HG02610 (cell line): ENCODE data around the gene GPR137B.
A peak's percentile ranks its signal among the peaks of the same experiment; 100 is the strongest.

Experiments
- ATAC-seq: cut with Tn5 transposase; IDR thresholded peaks from one replicate; pipeline ENCODE4 v1.9.1; 2021; ENCODE audit warnings: mild to moderate bottlenecking, moderate library complexity; ENCODE audit not compliant: unreplicated experiment

GPR137B gene

DNA sequence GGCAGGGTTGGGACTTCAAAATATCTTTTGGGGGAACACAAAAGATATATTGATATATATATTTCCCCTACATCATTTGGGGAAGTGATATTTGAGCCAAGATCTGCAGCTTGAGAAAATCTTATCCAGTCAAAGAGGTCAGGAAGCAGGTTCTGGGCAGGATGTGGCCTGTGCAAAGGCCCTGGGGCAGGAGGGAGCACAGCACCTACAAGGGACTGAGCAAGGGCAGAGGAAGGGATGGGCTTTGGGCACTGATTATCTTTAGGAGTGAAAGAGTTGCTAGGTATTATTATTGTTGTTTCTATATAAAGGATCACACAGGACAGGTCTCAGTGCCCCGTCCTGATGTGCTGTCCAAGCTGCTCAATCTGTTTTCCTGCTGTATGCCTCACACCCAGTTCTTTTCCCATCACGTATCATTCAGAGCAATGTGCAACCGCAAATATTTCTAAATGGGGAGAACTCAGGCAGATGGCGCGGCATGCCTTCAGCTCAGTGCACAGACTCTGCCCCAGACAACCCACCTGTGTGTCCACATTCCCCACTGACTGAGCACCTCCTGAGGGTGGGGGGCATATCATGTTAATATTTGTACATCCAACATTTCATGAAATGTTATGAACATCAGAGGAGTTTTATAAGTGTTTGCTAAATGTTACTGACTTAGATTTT is 28.1 kb upstream of the GPR137B start:
- no peak for ATAC-seq

DNA sequence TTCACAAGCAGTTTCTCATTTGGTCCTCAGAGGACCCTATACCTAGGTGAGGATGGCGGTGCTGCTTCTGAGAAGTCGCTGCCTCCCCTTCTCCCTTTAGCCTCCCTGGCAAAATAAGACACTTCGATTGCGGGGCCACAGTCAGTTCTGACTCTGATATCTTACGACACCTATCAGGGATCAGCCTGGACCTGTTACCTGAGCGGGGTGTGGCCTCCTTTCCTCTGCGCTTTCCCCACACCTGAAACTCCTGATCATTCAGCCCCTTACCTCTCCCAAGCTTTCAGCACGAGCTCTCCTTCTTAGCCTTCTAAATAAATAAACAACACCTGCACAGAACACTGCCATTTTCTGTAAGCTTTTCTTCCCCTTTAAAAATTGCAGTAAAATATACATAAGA is 24.6 kb upstream of the GPR137B start:
- ATAC-seq, result no peak

- ATAC-seq, result no peak
These were observed 22.3 kb upstream of the GPR137B start for GRCh38 chr1:236119943-236120484.

DNA sequence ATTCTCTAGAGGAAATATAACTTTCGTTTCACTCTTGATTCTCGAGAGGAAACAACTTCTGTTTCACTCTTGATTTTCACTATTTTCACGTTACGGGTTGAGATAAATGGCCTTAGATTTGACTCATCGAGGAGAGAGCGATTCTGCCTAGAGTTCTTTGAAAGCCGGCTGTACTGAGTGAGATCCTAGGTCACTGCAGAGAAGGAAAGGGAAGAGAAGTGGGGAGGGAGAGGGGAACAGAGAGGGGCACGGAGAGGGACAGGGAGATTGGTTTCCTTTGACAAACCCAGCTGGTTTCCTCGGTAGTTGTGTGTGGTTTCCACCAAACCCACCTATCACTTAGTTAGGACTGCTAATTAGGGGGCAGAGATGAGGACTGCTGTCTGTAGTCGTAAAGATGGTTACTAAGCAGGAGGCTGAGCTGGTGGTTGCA is 21.6 kb upstream of the GPR137B start:
- peak; percentile 42 for ATAC-seq

DNA sequence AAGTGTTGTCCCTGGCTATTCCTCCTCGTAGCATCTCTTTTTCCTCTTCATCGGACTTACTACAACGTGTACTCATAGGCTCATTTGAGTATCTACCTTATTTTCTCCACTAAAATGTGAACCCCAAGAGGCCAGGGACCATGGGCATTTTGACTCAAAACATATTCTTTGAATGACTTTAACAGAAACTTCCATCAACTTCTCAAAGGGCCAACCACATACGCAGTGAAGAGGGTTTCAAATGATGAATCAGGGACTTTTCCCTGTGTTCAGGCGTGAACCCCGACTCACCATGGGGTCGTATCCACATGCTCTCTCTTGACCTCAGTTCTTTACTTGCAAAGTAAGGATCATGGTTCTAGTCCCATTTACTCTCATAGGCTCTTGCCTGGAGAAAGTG is 20.2 kb upstream of the GPR137B start:
- peak; percentile 78 for ATAC-seq

- peak; percentile 36 for ATAC-seq
These were observed 18.8 kb upstream of the GPR137B start for GRCh38 chr1:236123563-236123962.

GRCh38 chr1:236124965-236125364 is 17.4 kb upstream of the GPR137B start:
- ATAC-seq, result no peak

GRCh38 chr1:236127045-236127444 is 15.3 kb upstream of the GPR137B start:
- ATAC-seq, result no peak

DNA sequence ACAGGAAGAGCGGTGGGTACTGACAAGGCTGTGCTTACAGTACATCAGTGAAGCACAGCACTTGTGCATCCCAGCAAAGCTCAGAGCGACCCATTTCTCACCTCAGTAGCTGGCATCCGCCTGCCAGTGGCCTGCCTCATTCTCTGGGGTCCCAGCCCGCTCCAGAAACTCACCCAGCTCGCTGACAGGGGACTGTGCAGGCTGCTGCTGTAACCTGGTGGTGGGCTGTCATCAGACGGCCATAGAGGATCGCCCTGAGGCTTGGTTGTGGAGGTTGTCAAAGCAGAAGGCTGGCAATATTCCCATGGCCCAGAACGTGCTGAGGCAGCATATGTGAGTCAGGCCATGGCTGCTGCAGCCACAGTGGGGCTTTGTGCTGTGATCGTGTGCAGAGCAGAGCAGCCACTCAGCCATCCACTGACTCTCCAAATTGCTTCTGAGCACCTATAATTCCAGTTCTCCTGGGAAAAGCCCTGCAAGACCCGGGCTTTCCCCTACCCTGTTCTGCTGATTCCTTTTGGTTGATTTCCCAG is 13.6 kb upstream of the GPR137B start:
- ATAC-seq, result no peak

- ATAC-seq, result no peak
These were observed 13.0 kb upstream of the GPR137B start for GRCh38 chr1:236129306-236129705.

- ATAC-seq, result no peak
These were observed 12.0 kb upstream of the GPR137B start for GRCh38 chr1:236130372-236130771.

DNA sequence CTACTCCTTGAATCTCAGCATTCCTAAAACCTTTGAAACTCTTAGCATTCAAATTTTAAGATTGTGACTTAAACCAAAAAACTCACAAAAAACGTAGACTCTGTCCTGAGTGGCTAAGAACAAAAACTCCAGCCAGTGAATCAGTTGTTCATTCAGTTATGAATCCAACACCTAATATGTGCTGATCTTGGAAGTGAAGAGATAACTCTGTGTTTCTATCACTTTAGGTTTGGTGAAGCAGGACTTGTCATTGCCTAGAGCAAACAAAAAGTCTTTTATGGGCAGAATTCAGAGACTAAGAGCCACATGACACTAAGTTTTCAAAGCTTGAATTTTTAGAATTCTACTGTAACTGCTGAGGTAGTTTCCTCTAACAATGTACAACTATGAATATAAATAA is 10.4 kb upstream of the GPR137B start:
- ATAC-seq, result no peak

DNA sequence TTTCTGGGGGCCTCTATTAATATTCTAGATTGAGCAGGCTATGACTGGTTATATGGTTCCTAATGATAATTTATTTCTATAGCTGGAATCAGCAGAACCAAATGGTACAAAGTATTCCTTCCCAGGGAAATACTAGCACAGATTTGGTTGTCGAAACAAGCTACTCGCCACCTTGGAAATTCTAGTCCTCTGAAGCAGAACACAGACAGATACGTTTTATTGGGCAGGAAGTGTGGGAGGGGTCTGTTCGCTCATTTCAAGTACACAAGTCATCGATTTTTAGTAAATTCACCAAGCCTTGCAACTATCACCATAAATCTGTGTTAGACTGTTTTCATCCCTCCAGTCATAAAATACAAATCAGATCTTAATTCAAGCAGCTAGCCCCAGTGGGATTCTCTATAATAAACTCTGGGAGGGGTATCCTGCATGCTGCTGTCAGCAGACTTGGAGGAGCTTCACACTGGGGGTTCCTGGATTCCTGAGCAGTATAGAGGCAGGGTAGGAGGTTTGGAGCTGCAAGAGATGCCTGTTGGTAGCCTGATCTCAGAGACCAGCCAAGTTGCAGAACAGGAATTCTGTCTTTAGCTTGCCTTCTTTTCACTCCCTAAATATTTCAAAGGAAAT is 9.8 kb upstream of the GPR137B start:
- no peak for ATAC-seq

DNA sequence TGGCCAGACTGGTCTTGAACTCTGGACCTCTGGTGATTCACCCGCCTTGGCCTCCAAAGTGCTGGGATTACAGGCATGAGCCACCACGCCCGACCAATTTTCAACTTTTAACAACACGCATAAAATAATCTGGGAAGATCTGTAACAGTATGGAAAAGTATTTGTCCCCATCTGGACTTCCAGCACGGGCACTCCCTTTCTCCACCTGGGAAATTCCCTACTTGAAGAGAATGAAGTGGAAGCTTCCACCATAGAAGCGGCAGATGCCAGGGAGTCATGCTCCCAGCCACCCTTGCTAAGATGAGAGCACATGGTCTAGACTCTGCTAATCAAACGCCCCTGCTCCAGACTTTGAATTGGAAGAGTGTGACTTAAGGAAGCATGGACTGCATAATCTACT is 9.0 kb upstream of the GPR137B start:
- no peak for ATAC-seq

DNA sequence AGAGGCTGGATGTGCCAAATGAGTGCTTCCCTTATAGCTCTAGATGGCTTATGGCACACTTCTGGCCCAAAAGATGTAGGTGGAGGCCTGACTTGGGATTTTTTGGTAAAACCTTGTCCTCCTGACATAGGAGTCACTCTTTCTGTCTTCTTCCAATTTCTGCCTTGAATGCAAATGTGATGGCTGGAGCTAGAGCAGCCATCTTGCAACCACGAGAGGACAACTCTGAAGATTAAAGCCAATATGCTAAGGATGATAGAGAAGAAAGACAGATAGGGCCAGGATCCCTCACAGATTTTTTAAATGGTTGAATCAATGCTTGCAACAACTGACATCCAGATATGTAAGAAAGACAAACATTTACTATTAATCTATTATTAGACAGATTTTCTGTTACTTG is 8.5 kb upstream of the GPR137B start:
- ATAC-seq, result no peak

DNA sequence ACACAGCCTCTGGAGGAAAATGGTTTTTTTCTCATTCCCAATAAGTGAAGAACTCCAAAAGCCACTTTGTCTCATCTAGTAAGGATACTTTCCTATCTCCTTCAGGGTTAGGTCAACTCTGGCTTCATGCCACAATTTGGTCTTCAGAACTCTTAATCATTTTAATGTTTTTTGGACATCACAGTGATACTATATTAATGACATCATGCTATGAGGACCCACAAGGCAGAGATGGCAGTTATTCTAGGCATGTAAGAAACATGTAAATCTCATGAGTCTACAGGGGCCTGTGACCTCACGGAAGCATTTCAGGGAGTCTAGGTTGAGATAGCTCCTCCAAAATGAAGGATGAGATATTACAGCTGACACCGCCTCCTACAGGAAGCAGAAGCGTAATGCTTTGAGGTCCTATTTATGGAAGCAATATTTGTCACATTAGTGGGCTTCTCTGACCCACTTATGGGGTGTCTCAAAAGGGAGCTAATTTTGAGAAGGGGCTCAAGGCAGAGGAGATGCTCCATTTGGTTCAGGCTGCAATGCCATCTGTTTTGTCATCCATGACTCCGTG is 5.0 kb upstream of the GPR137B start:
- no peak for ATAC-seq

DNA sequence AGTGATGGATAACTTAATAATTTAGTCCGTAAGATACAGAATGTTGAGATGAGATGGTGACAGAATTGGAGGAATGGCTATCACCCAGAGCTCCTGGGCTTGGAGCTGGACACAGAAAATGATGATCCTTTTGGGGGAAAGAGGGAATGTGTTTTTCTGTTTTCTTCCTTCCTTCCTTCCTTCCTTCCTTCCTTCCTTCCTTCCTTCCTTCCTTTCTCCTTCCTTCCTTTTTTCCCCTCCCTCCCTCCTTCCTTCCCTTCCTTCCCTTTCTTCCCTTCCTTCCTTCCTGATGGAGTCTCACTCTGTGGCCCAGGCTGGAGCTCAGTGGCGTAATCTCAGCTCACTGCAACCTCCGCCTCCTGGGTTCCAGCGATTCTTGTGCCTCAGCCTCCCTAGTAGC is 2.8 kb upstream of the GPR137B start:
- ATAC-seq, result no peak

DNA sequence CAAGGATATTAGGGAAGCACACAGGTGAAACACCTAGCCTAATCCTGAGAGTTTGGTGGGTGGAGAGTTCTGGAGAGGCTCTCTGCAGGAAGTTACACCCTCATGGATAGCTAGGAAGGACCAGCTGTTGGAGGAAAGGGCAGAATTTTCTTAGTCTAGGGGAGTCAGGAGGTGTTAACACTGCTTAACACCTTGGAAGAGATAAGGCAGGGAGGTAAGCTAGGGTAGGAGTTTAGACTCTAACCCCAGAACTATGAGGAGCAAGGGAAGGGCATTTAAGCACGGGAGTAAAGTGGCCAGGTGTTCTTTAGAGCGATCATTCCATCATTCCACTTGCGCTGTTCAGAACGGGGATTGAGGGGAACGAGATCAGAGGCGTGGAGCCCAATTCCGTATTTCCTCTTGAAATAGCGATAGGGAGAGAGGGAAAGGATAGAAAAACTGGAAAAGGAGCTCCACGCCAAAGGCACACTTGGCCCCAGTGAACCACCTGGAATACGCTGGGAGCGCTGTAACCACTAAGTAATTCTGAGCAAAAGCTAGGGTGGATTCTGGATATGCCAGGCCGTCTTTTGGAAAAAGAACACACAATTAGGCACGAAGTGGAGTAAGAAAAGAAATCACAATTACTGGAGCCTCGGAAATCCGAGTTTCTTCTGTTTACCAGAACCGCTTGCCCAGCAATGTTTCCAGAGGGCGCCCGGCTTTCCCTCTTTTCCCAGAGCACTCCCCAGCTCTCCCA is 1.5 kb upstream of the GPR137B start:
- ATAC-seq, result no peak

GRCh38 chr1:236141447-236142252 is 689 bp upstream of the GPR137B start:
- peak; percentile 31 for ATAC-seq
